Measurements from ENCODE around the gene HOXD11.

GRCh38 chr2:176122052-176122682 lies 15.1 kb downstream of the HOXD11 start:
- TF ChIP-seq BHLHE40 (IDR thresholded peaks at IDR 0.05; ENCODE audit: low read depth, low read length), result no peak
- TF ChIP-seq CTCF (conservative IDR thresholded peaks at IDR 0.05; ENCODE audit: low read depth, low read length), result no peak
- TF ChIP-seq MAFK (IDR thresholded peaks at IDR 0.05; ENCODE audit: low read depth, low read length), result no peak
- peak; percentile 75; the same call in 1 of the 2 replicates for TF ChIP-seq USF2 (IDR thresholded peaks at IDR 0.05; ENCODE audit: low read depth, low read length)
